Activated gamma-delta T cell (primary cell): Measurements from ENCODE around the gene DUSP22.

Experiments used
- DNase-seq: peaks from one replicate; lab custom pipeline; 2025; lab: John Stamatoyannopoulos, UW

Gene DUSP22

DNA sequence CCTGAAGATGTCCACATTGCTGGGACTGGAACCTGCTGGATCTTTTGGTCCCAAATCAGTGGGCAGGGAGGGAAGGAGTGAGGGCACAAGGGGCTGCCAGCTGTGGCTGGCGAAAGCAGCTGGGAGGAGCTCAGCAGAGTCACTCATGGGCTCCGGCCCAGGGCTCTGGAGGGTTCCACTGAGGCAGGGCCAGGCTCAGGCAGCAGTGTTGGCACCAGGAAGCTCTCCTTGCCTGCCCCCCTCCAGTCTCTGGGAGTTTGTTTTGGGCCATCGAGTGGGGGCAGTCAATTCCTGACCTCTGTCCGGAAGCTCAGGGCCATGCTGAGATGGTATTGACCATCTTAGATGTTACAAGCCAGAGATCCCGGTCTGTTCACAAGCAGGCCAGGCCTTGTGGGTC is 60.2 kb downstream of the DUSP22 start:
- DNase-seq: no peak

DNA sequence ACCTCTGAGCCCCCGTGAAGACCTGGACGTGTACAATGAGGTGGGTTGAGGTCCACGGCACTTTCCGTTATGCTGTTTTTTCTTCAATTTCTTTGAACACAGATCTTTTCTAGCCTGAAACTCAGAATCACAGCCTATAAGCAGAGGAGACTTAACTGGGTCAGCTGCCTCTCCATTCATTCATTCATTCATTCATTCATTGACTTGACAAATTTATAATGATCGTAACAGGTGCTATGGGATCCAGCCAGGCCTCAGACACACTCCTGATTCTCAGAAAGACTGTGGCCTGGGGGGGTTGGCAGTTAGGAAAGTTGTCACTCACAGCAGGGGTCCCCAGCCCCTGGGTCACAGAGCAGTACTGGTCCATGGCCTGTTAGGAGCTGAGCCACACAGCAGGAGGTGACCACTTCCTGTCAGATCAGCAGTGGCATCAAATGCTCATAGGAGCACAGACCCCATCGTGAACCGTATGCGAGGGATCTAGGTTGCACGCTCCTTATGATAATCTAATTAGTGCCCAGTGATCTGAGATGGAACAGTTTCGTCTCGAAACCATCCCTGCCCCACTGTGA is 60.7 kb downstream of the DUSP22 start:
- DNase-seq: no peak

DNA sequence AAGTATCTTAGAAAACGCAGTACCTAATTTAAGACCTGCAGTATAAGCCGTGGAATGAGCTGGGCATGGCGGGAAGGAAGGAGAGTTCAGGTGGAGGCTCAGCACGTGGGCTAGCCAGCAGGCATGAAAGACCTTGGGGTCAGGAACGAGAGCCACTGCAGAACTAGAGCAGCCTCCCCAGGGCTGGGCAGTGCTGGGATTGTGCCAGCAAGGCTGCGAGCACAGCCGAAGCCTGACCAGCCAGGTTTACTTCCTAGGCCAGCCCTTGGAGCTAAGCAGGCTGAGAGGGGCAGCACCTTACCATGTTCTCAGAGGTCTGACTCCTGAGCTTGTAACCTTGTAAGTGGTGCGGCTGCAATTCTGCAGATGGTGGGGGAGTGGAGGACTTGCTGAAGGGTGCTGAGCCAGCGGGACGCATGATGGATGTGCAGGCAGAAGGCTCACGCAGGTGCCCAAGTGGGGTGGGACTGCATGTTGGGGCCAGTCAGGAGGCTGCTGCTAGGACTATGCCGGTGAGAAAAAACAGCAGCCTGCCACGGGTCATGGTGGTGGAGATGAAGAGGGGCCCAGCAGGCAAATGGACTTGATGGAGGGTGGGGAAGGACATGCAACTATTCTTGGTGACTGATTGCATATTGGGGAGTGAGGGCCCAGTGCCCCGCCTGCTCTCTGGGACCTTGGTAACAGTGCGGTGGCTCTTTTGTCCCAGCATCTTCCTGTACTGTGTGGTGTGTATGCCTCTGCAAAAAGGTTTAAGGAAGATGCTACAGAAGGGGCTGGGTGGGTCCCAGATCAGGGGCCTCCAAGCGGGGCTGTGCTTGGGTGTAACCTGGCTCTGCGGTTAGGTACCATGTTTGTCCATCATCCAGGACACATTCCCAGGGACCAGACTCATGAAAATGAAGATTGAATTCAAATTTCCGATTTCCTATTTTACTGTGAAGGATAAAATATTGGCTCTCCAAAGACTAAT is 61.6 kb downstream of the DUSP22 start:
- no peak for DNase-seq

DNA sequence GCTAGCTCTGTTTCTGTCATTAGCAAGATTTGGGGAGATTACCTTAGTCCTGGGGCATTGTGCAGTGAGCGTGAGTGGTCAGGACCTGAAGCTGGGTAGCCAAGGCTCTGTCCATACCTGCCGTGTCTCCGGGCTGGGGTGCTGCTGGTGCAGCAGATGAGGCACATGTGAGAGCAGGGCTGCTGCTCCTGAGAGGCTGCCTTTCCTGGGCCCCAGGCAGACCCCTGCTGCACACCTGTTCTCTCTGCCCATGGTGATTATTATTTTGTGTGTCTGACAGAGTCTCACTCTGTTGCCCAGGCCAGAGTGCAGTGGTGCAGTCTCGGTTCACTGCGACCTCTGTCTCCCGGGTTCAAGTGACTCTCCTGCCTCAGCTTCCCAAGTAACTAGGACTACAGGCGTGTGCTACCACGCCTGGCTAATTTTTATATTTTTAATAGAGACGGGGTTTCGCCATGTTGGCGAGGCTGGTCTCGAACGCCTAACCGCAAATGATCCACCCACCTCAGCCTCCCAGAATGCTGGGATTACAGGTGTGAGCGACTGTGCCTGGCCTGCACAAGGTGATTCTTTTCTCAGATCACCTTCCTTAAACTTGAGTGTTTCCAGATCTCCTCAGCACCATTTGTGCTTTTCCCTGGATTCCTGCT is 62.5 kb downstream of the DUSP22 start:
- no peak for DNase-seq

DNA sequence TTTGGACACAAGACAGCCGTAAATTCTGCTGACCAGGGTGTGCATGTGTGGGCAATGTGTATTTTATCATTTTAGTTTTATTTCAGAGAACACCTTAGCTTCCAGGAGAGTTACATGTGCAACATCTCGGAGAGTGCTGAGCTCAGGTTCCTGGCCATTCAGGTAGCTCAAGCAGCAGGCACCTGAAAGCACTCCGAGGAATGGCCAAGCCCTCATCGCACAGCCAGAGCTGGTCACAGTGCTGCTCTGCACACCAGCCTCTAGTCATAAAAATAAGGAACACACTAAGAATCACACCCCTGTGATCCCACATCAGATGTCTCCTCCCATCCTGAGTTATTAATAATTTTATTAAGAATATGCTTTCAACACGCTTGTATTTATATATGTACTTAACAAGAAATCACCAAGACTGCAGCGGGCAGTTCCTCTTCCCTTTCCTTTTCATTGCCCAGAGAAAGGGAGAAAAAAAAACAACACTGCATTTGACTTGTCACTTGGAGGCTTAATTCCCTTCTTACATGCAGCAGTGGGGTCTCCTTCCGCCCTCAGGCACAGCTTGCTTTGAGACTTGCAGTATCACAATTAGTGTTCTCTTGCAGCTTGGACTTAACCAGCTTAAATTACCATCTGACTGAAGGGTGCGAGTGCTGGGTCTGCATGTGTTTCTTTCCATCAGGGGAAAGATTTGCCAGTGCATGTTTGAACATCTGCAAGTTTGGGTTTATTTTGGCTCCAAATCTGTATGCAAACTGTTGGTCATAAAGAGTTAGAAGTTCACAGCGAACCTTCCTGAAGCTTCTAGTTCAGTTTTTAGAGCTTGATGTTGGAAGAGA is 63.3 kb downstream of the DUSP22 start:
- DNase-seq: no peak

DNA sequence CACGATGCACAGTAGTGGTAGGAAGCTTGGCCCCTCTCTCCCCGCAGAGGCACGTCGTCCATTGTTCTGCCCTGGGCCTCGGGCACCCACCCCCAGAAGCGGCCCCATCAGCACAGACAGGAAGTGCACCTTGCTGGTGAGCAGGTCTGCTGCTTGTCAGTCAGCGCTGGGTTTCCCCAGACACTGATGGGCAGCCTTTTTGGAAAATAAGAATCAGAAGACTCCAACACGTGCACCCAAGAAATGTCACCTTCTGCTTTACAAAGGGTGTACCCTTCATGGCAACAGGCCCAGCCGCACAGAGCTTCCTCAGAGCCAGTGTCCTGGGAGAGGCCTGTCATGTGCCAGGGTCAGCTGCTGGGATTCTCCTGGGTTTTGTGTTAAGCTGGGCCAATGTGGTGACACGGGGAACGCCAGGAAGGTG is 64.6 kb downstream of the DUSP22 start:
- DNase-seq: no peak

DNA sequence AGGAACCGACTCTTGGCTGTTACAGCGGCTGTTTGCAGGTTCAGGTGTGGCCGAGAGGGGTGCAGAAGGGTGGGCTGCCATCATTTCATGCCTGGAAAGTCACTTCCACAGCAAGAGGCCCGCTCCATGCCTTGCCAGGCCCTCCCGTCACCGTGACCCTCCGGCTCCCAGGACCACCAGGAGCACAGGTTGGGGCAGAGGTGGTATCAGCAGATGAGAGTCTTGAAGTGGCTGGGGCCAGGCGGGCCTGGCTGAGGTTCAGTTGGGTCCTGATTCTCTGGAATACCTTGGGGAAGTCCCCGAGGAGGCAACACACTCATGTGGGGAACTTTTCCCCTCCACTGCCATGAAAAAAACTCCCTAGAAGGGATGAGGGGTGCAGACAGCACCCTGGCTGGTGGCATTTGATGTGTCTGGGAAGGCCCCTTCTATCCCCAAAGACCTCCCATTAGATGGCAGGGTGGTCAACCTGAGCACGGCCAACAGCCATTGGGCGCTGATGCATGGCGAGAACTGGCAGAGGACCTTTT is 65.0 kb downstream of the DUSP22 start:
- no peak for DNase-seq

DNA sequence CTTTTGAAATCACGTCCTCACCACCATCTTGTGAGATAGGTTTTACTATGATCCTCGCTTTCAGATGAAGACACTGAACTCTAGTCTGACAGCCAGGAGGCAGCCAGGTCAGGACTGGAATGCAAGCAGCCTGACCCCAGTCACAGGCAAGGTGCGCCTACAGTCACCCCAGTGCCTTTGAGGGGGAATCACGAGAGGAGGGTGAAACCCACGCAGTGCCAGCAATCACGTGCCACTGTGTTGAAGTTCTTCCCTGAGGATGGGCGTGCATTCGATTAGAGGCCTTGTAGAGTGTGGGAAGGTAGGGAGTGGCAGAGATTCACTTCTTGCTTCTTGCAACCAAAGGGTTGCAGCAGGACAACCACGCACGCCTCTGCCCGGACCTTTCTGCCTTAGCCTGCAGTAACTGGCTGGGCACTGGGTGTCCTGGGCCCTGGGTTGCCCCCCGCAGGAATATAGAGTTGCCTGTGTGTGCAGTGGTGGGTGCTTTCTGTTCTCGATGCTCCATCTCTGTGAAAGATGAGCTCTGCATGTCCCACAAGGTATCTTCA is 65.6 kb downstream of the DUSP22 start:
- DNase-seq: no peak

DNA sequence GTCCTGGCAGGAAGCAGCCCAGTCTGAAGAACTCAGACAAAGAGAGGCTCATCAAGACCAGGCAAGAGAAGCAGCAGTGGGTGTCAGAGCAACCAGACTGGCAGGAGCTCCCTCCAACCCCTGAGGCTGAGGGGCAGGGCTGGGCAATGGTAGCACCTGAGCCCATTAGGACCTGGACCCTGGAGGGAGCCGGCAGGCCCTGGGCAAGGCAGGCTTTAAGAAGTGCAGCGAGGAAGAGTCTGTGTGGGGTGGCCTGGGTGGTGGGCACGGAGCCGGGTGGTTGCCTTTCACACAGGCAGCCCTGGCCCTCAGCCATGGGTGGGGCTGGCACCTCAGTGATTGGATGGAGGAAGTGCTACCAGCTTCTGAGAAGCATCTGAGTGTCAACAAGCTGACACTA is 66.1 kb downstream of the DUSP22 start:
- no peak for DNase-seq

DNA sequence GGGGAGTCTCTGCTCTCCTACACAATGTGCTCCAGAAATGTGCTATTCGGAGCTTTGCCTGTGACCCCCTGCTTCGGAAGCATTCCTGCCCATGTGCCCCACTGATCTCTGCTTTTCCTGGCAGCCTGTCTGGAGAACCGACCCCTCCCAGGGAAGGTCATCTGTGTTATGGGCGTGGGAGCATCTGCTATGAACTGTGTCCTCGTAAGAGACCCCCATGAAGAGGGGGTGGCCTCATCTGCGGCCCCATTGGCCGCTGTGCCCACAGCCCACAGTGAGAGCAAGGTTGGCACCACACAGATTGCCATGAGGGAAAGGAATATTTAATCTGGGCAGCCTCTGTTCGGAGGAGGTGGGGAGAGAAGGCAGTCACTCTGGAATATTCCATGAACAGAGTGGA is 66.6 kb downstream of the DUSP22 start:
- no peak for DNase-seq

DNA sequence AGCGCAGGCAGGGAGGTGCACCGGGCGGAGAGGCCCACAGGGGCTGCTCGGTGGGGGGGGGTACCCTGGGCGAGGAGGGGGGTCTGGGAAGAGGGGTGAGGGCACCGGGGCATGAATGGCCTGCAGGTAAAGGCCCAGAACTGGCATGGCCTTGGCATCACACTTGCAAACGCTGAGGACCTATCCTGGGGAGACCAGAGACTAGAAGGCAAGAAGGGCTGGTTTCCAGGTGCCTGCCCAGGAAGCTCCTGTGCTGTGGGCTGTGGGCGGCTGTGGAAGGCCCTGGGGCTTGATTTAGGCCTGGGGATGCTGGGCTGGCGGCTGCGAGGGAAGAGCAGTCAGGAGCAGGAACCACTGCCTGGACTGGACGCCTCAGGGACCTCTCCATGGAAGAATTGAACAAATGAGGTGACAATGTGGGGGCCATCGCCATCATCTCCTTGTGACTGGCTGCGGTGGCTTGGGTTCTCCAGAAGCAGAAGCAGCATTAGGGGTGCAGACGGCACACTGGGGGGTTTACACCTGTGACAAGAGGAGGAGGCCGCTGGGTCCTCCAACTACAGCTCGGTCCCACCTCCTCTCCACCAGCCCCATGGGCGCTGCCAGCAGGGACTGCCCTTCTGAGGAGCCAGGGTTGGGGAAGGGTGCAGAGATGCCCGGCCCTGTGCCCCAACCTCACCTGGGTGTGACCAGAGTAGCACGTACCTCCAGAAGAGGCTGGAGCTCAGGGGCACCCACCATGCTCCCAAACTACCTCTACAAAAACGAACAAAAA is 67.2 kb downstream of the DUSP22 start:
- DNase-seq: no peak

DNA sequence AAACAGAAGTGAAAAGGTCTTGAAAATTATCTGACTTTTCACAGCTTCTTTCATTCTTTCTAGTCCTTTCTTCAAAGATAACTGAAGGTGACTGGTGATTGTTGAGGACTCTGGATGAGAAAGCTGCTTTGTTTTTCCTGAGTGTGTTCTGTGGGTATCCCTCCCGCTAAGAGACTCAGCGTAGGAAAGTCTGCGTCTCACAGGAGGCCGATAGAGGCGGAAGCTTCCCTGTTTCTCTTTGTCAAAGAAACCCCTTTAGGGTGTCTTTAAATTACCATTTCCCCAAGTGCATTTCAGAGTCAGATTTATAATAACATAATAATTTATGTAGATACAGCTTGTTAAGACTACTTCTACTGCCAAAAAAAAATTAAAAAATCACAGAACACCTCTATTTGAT is 68.1 kb downstream of the DUSP22 start:
- DNase-seq: no peak

DNA sequence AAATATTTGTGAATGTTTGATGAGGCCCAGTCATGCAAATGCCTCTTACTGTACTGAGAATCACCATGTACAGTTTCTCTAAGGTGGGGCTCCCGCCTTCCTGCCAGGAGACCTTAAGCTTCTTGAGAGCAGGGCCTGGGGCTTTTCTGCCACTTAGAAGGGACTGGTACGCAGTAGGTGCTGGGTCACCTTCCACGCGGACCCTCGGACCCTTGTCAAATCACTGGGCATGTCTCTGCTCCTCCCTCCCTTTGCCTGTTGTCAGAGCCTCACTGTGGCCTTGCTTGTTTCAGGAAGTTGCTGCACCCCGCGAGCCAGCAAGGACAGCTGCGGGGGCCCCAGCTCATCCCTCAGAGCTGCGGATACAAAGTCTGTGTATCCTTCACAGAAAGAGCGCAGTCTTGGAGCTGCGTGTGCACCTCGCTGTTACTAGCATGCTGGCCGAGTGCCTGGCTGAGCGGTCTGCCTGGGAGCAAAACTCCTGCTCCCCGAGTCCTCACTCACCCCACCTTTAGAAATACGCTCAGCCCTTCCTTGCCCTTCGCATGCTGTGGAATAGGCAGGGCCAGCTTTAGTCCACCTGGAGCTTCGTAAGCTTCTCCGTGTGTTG is 68.6 kb downstream of the DUSP22 start:
- DNase-seq: no peak

DNA sequence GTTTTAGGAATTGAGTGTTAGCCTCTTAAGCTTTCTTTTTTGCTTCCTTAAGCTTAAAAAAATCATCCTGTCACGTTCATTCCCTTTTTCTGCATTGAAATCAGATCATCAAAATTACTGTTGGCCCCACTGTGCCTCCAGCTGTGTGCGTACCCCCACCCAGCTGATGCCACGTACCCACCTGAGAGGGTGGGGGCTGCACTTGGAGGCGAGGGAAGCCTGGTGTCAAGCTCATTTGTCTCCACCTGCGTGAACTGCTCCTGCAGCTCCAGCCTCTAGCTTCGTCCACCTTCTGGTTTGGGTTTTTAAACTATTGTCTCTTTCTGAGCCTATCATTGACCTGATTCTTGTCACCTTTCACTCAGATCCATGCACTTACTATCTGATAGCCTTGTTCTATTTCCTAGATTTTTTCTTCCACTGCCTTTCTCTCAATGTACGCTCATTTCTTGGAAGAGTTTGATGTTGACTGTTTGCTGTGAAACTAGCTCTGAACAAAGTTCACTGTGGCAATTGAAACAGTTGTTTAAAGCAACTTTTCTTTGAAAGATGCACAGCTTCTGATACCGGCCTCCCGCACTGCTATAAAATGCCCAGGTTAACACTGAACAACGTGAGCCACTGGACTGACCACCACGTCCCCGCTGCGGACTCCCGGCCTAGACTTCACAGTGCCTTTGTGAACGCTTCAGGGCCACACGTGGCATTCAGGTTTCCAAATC is 69.3 kb downstream of the DUSP22 start:
- no peak for DNase-seq

DNA sequence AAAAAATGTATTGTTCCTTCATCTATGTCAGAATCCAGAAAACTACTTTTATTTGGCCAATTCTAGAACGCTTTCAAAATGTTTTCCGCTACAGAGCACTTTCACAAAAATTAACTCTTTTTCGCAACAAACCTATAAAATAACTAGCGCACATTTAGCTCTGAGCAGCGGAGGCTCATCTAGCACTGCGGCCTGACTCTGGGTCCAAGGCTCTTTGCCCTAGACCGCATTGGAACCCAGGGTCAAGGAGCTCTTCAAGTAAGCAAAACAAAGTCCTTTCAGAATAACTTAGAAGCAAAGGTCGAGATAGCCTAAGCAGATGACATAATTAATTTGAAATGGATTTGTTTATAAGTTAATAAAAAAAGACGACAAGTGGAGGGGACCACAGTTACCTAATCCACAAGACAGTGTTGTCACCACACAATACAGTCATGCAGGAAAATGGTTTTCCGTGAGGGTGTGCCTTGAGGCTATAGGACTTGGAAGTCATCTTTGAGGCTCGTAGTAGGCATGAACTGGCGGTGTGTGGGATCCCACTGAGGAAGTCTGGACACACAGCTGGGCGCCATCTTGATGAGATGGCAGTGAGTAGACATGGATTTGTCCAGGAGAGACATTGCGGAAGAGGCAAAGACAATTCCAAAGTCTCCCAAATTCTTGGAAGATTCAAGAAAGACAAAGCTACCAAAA is 70.1 kb downstream of the DUSP22 start:
- DNase-seq: no peak

DNA sequence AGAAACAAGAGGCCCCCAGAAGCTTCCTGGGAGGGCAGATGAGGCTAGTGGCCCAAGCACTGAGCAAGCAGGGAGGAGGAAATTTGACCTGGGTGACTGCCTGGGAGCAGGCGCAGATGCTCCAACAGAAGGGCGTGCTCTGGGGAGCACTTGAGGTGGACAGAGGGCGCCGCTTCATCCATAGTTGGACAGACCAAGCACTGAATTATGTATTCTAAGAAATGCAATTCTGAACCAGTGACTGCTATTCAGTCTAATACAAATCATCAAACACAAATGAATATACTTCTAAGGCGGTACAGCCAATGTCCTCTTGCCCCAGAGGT is 70.6 kb downstream of the DUSP22 start:
- no peak for DNase-seq

DNA sequence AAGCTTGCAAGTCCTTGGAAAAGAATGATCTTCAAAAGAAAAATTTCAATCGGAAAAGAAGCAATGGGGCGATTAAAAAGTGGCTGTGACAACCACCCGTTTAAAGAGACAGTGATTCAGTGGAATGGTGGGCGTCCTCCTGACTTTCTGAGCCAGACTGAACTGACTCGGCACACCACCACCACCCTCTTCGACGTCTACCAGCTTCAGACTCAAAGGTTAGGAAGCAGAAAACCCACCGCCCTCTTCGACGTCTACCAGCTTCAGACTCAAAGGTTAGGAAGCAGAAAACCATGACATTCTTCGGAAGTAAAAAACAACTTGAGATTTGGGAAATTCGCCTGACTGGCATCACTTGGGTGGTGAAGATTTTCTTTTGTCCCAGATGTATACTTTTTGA is 71.0 kb downstream of the DUSP22 start:
- no peak for DNase-seq

DNA sequence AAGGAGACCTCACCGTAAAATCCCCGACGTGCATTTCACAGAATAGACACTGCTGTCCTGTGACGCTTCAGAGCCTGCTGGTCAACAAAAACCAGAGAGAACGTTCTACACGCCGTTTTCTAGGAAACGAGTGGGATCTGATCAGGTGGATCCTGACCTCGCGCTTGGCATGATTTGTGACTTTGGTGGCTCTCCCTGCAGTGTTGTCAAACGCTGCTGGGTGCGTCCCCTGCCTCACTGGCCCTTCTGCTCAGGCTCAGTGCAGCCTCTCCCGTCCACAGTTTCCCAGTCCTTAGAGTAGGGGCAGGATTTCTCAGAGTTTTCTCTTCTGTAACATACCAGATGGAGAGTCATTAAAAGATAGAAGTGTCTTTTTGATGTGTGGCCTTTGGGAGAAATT is 71.6 kb downstream of the DUSP22 start:
- no peak for DNase-seq
